ENCODE results near the gene BAIAP3. TPM values are rescaled to one million over a fixed set of nuclear protein-coding genes. Genes with fewer than 3 reads are reported as not detected.

Gene BAIAP3
- total RNA-seq, 1 donor from 2014 or later, result 1.7 TPM

- H3K4me3 Mint-ChIP-seq (ENCODE audit: unreplicated experiment), result no peak overlapping the region
- no peaks in the 10 kb centered on the region for H3K36me3 Mint-ChIP-seq (ENCODE audit: low read depth)
- H3K4me1 Mint-ChIP-seq (ENCODE audit: low read depth), result peaks cover 7% of the 10 kb centered on the region
- H3K9me3 Mint-ChIP-seq (ENCODE audit: low read depth), result no peaks in the 10 kb centered on the region
- peaks cover 20% of the 10 kb centered on the region for H3K27me3 Mint-ChIP-seq (ENCODE audit: low read depth)
- H3K27ac Mint-ChIP-seq (ENCODE audit: unreplicated experiment), result no peak overlapping the region
- DNase-seq (ENCODE audit: low spot score), result no peak
- no peak for TF ChIP-seq CTCF (IDR thresholded peaks at IDR 0.05)
Measured at GRCh38 chr16:1301562-1301961, 31.9 kb upstream of the BAIAP3 start.

- Mint-ChIP-seq H3K27ac (ENCODE audit: unreplicated experiment) (no peak overlapping the region), H3K9me3 (ENCODE audit: low read depth) (no peaks in the 10 kb centered on the region), H3K36me3 (ENCODE audit: low read depth) (no peaks in the 10 kb centered on the region), H3K4me3 (ENCODE audit: unreplicated experiment) (no peak overlapping the region), H3K4me1 (ENCODE audit: low read depth) (peaks cover 8% of the 10 kb centered on the region), H3K27me3 (ENCODE audit: low read depth) (peaks cover 3% of the 10 kb centered on the region)
- DNase-seq (ENCODE audit: low spot score), result no peak
- TF ChIP-seq CTCF (IDR thresholded peaks at IDR 0.05), result no peak
Measured at GRCh38 chr16:1305823-1306222, 27.6 kb upstream of the BAIAP3 start.

- Mint-ChIP-seq H3K9me3 (ENCODE audit: low read depth) (no peaks in the 10 kb centered on the region), H3K36me3 (ENCODE audit: low read depth) (no peaks in the 10 kb centered on the region), H3K27me3 (ENCODE audit: low read depth) (peaks cover 3% of the 10 kb centered on the region), H3K27ac (ENCODE audit: unreplicated experiment) (peak overlapping the region; percentile 63), H3K4me1 (ENCODE audit: low read depth) (peaks cover 13% of the 10 kb centered on the region), H3K4me3 (ENCODE audit: unreplicated experiment) (no peak overlapping the region)
- no peak for DNase-seq (ENCODE audit: low spot score)
- no peak for TF ChIP-seq CTCF (IDR thresholded peaks at IDR 0.05)
Measured at GRCh38 chr16:1306334-1306733, 27.1 kb upstream of the BAIAP3 start.

GRCh38 chr16:1308036-1308976 is 25.1 kb upstream of the BAIAP3 start:
- H3K9me3 Mint-ChIP-seq (ENCODE audit: low read depth), result no peaks in the 10 kb centered on the region
- peaks cover 31% of the 10 kb centered on the region for H3K4me1 Mint-ChIP-seq (ENCODE audit: low read depth)
- H3K27me3 Mint-ChIP-seq (ENCODE audit: low read depth), result no peaks in the 10 kb centered on the region
- peak overlapping the region; percentile 81 for H3K4me3 Mint-ChIP-seq (ENCODE audit: unreplicated experiment)
- H3K27ac Mint-ChIP-seq (ENCODE audit: unreplicated experiment), result peak overlapping the region; percentile 51
- no peak for DNase-seq (ENCODE audit: low spot score)
- no peak for TF ChIP-seq CTCF (IDR thresholded peaks at IDR 0.05)
- no peaks in the 10 kb centered on the region for H3K36me3 Mint-ChIP-seq (ENCODE audit: low read depth)

- Mint-ChIP-seq H3K4me3 (ENCODE audit: unreplicated experiment) (peak within 1 kb of the TSS; percentile 90), H3K4me1 (ENCODE audit: low read depth) (peaks cover 31% of the 10 kb centered on the region), H3K9me3 (ENCODE audit: low read depth) (no peaks in the 10 kb centered on the region), H3K27ac (ENCODE audit: unreplicated experiment) (peak within 1 kb of the TSS; percentile 99), H3K27me3 (ENCODE audit: low read depth) (no peaks in the 10 kb centered on the region), H3K36me3 (ENCODE audit: low read depth) (no peaks in the 10 kb centered on the region)
- peak; percentile 98 for DNase-seq (ENCODE audit: low spot score)
- no peak for TF ChIP-seq CTCF (IDR thresholded peaks at IDR 0.05)
Measured at GRCh38 chr16:1308977-1309885, 24.2 kb upstream of the BAIAP3 start, which contains the start of gene UBE2I. UBE2I (plus strand) TSS chr16:1309636; CDS start chr16:1314031, 4,395 bp downstream.
